C4-2B (cell line): ENCODE measurements around the gene ALDH2.

Experiments used
- H3K27ac ChIP-seq: fragments of 450-650 bp; 2 replicates; pipeline ENCODE4 v1.5.1; 2017
- CTCF ChIP-seq: fragments of 450-650 bp; conservative IDR thresholded peaks from 2 replicates; pipeline ENCODE4 v1.5.1; 2017; ENCODE audit warnings: mild to moderate bottlenecking
- ZFX ChIP-seq: fragments of 450-650 bp; IDR thresholded peaks from 2 replicates; pipeline ENCODE4 v1.6.1; 2017

The ALDH2 gene

GRCh38 chr12:111781085-111781658 is 14.4 kb downstream of the ALDH2 start:
- H3K27ac ChIP-seq, result no peak overlapping the region
- no peak for TF ChIP-seq CTCF
- no peak for TF ChIP-seq ZFX

GRCh38 chr12:111783046-111783445 is 16.3 kb downstream of the ALDH2 start:
- H3K27ac ChIP-seq, result no peak overlapping the region
- TF ChIP-seq CTCF (no peak), ZFX (no peak)

GRCh38 chr12:111784953-111785352 is 18.2 kb downstream of the ALDH2 start:
- H3K27ac ChIP-seq, result no peak overlapping the region
- TF ChIP-seq CTCF (no peak), ZFX (no peak)

GRCh38 chr12:111785651-111786050 is 18.9 kb downstream of the ALDH2 start:
- no peak overlapping the region for H3K27ac ChIP-seq
- TF ChIP-seq CTCF (no peak), ZFX (no peak)

GRCh38 chr12:111788178-111788654 is 21.5 kb downstream of the ALDH2 start:
- H3K27ac ChIP-seq, result no peak overlapping the region
- TF ChIP-seq ZFX (no peak), CTCF (no peak; the same call in 1 of the 2 replicates)

- TF ChIP-seq CTCF (no peak), ZFX (no peak)
- no peak overlapping the region for H3K27ac ChIP-seq
Measured at GRCh38 chr12:111789779-111790178, 23.0 kb downstream of the ALDH2 start.

GRCh38 chr12:111791507-111791906 is 24.8 kb downstream of the ALDH2 start:
- TF ChIP-seq CTCF, result no peak
- TF ChIP-seq ZFX, result no peak
- no peak overlapping the region for H3K27ac ChIP-seq
